H1 (cell line): ENCODE results near the gene CALM3. TPM values are rescaled to one million over a fixed set of nuclear protein-coding genes. Genes with fewer than 3 reads are reported as not detected.

Experiments
- ATF2 ChIP-seq: IDR thresholded peaks from 2 replicates; pipeline ENCODE4 v1.6.1; 2012; ENCODE audit warnings: low read length, inconsistent platforms
- BACH1 ChIP-seq: IDR thresholded peaks from 2 replicates; pipeline ENCODE4 v1.6.1; 2012; ENCODE audit warnings: low read length, improper control_type of control experiment
- CBX5 ChIP-seq: fragments of 300-800, 300-1000 bp; sonication (generic); IDR thresholded peaks from 2 replicates; pipeline ENCODE4 v1.7.1; 2016; ENCODE audit warnings: antibody characterized with exemption, low read length, low read depth
- CBX8 ChIP-seq: fragments of 300-800, 300-1000 bp; sonication (generic); IDR thresholded peaks from 2 replicates; pipeline ENCODE4 v1.7.1; 2016; ENCODE audit warnings: low read depth, low read length, borderline replicate concordance
- CHD7 ChIP-seq: fragments of 300-600 bp; sonication (generic); IDR thresholded peaks from 2 replicates; pipeline ENCODE4 v1.7.1; 2012; ENCODE audit warnings: low read length, moderate library complexity, mild to moderate bottlenecking, inconsistent platforms; ENCODE audit not compliant: insufficient replicate concordance
- HDAC6 ChIP-seq: IDR thresholded peaks from one replicate; pipeline ENCODE4 v1.7.1; 2012; ENCODE audit warnings: low read depth, mild to moderate bottlenecking, inconsistent platforms, low read length, moderate library complexity
- PHF8 ChIP-seq: fragments of 200-600 bp; sonication (generic); conservative IDR thresholded peaks from 2 replicates; pipeline ENCODE4 v1.7.1; 2012; ENCODE audit warnings: low read depth, mild to moderate bottlenecking, inconsistent platforms, low read length, moderate library complexity
- TBP ChIP-seq: IDR thresholded peaks from 2 replicates; pipeline ENCODE4 v1.6.1; 2011; ENCODE audit warnings: low read depth, low read length, improper control_type of control experiment
- YY1 ChIP-seq: IDR thresholded peaks from 2 replicates; pipeline ENCODE4 v1.6.1; 2011; ENCODE audit warnings: low read depth, mild to moderate bottlenecking, low read length
- polyA plus RNA-seq, 7 experiments: library from polyadenylated mRNA; depleted of rRNA in 3 of 7; stranded (reverse) in 5 of 7; unstranded in 2 of 7; fragments of >200 nt in 5 of 7; fragments of 200-250 nt in 2 of 7; gene quantifications; 1 replicate in 5 of 7; 2 replicates in 1 of 7; 4 replicates in 1 of 7; pipeline versions ENCODE4 v1.2.1 to v1.2.3, GENCODE V29; 2011 to 2013; ENCODE audit warnings: missing spikeins in 2 of 7, mixed read lengths in 2 of 7
- total RNA-seq: library from RNA; stranded (reverse); fragmentation: NEBNext Ultra II Directional; extraction: Animal tissue kit (Norgen Biotek cat#: 25700); gene quantifications from 2 replicates; pipeline ENCODE4 v1.2.1, GENCODE V29; 2021

Gene CALM3
- total and polyA plus RNA-seq, 2 of the 8 experiments (the other 6 are each of a cell fraction or from before 2014, with no cell fraction given): 315 to 326 TPM

GRCh38 chr19:46639358-46640182, 38.4 kb downstream of the CALM3 start (continued):
- TF ChIP-seq HDAC6: no peak
- no peak for TF ChIP-seq PHF8
- TF ChIP-seq BACH1: no peak
- no peak for TF ChIP-seq TBP
- no peak for TF ChIP-seq CHD7
- no peak for TF ChIP-seq YY1
- no peak for TF ChIP-seq ATF2
- no peak for TF ChIP-seq CBX8
- TF ChIP-seq CBX5: no peak
